Measurements from ENCODE around the gene FUT7.

FUT7 gene

GRCh38 chr9:137073992-137074399, 42.1 kb upstream of the FUT7 start (continued):
- TF ChIP-seq ZSCAN30 (tag by site-specific recombination; IDR thresholded peaks at IDR 0.05) (no peak), ZNF629 (tag by site-specific recombination; IDR thresholded peaks at IDR 0.05) (no peak), ZNF473 (tag by site-specific recombination; IDR thresholded peaks at IDR 0.05) (no peak), ZNF341 (tag by site-specific recombination; IDR thresholded peaks at IDR 0.05; ENCODE audit: low read depth) (no peak), ZNF37A (tag by site-specific recombination; IDR thresholded peaks at IDR 0.05) (no peak), GLI2 (tag by site-specific recombination; IDR thresholded peaks at IDR 0.05; ENCODE audit: borderline replicate concordance, low read depth) (no peak)
- TF ChIP-seq, protein P1, sequence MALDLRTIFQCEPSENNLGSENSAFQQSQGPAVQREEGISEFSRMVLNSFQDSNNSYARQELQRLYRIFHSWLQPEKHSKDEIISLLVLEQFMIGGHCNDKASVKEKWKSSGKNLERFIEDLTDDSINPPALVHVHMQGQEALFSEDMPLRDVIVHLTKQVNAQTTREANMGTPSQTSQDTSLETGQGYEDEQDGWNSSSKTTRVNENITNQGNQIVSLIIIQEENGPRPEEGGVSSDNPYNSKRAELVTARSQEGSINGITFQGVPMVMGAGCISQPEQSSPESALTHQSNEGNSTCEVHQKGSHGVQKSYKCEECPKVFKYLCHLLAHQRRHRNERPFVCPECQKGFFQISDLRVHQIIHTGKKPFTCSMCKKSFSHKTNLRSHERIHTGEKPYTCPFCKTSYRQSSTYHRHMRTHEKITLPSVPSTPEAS (tag by site-specific recombination; IDR thresholded peaks at IDR 0.05): no peak

GRCh38 chr9:137071282-137071681, 39.4 kb upstream of the FUT7 start:
- TF ChIP-seq ZBTB8A (tag by site-specific recombination; IDR thresholded peaks at IDR 0.05) (no peak), ZNF549 (tag by site-specific recombination; IDR thresholded peaks at IDR 0.05) (no peak), ZNF433 (tag by site-specific recombination; IDR thresholded peaks at IDR 0.05; ENCODE audit: low read depth) (no peak), ZNF214 (tag by site-specific recombination; IDR thresholded peaks at IDR 0.05; ENCODE audit: borderline replicate concordance) (no peak), ZNF792 (tag by site-specific recombination; IDR thresholded peaks at IDR 0.05) (no peak), ZNF426 (tag by site-specific recombination; IDR thresholded peaks at IDR 0.05) (no peak), ZBTB10 (tag by site-specific recombination; IDR thresholded peaks at IDR 0.05) (no peak), SCRT1 (tag by site-specific recombination; IDR thresholded peaks at IDR 0.05; ENCODE audit: borderline replicate concordance) (no peak), ZNF639 (tag by site-specific recombination; IDR thresholded peaks at IDR 0.05) (no peak), BCL11A (tag by site-specific recombination; IDR thresholded peaks at IDR 0.05; ENCODE audit: low read depth) (no peak), ZNF624 (tag by site-specific recombination; IDR thresholded peaks at IDR 0.05) (no peak), PBX3 (CRISPR knock-in tag; IDR thresholded peaks at IDR 0.05) (no peak)
- no peaks in the 10 kb centered on the region for H3K9me3 ChIP-seq (ENCODE audit: control insufficient read depth, insufficient read depth, low read depth, low read length)
- peaks cover 10% of the 10 kb centered on the region; the same call in 1 of the 2 replicates for H3K4me1 ChIP-seq (ENCODE audit: control insufficient read depth, insufficient read depth, low read length)
- ChIA-PET POLR2A (interaction anchor here (0.6 to 9.1 kb wide), 10 partner anchors 12 to 355 kb away, joined by 3 to 137 read pairs (median 5); partner anchors contain the start of genes MAN1B1, TPRN and TUBB4B), CTCF (interaction anchor here (0.6 to 11.3 kb wide), 13 partner anchors 13 to 334 kb away, joined by 3 to 237 read pairs (median 6); partner anchors contain the start of genes ABCA2, CYSRT1, ENTPD2 and MAN1B1)
- H3K4me3 ChIP-seq (ENCODE audit: low read depth, low read length): no peak overlapping the region
- H3K36me3 ChIP-seq (ENCODE audit: control insufficient read depth in 2 of 2, insufficient read depth in 1 of 2, low read length in 2 of 2): peaks cover 0 to 3% of the 10 kb centered on the region in 2 experiments; a peak in 1 of 3 replicates
- H3K27ac ChIP-seq (ENCODE audit: extremely low read depth, low read depth, low read length): peak overlapping the region; percentile 57

All from HEK293 (cell line).